Measurements from ENCODE around the gene CRYBG1. TPM values are rescaled to one million over a fixed set of nuclear protein-coding genes. Genes with fewer than 3 reads are reported as not detected.

The CRYBG1 gene
- total and polyA plus RNA-seq, 2 of the 13 experiments (the other 11 are each of a cell fraction or from before 2014, with no cell fraction given) = 10.1 to 21.9 TPM

DNA sequence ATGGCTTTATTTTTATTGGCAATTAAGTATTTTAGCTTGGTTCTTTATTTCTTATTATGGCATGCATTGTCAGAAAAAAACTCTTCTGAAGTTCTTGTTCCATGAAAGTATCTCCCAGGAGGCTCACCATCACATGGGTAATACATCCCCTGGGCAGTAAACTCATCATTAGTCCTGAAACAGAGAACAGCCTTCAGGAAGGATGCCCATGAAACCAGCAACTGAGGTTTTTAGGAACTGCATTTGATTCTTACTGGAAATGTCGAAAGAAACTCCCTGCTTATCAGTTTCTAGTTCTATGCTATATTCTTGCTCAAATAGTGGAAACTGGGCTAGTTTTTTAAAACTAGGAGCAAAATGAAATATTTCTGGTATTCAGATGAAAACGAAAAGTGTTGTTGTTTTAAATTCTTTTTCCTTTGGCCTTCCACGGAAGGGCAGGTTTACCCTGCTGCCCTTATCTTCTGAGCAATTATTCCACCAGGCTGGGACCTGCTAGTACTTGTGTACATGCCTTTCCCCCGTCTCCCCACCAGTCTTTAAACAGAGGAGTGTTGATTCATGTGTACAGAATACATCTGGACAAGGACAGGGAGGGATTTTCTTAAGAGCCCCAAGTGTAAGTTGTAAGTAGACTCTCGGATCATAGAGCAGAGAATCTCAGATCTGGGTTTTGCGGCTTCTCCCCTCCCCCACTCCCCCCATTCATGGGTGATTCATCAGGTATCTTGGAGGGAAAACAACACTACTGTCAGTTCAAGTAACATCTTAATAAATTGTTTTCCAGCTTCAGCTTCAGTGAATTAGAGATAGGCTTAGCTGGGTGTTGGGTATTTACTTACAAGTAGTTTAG, 187.3 kb downstream of the CRYBG1 start (continued):
- TF ChIP-seq, protein P1, sequence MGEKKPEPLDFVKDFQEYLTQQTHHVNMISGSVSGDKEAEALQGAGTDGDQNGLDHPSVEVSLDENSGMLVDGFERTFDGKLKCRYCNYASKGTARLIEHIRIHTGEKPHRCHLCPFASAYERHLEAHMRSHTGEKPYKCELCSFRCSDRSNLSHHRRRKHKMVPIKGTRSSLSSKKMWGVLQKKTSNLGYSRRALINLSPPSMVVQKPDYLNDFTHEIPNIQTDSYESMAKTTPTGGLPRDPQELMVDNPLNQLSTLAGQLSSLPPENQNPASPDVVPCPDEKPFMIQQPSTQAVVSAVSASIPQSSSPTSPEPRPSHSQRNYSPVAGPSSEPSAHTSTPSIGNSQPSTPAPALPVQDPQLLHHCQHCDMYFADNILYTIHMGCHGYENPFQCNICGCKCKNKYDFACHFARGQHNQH (CRISPR knock-in tag; IDR thresholded peaks at IDR 0.05) = 0 out of 2 replicates have a peak, but pooled peaks have one; percentile 24
- TF ChIP-seq DPF2 (CRISPR knock-in tag; IDR thresholded peaks at IDR 0.05; ENCODE audit: borderline replicate concordance, low read depth) = 0 out of 2 replicates have a peak, but pooled peaks have one; percentile 28
- peak; percentile 34; the same call in 1 of the 2 replicates for TF ChIP-seq GATA4 (IDR thresholded peaks at IDR 0.05; ENCODE audit: borderline replicate concordance, low read depth)
- TF ChIP-seq FOXJ3 (CRISPR knock-in tag; IDR thresholded peaks at IDR 0.05; ENCODE audit: borderline replicate concordance) = peak; percentile 72; the same call in 1 of the 2 replicates
- peak; percentile 87 for TF ChIP-seq FOXP4 (CRISPR knock-in tag; IDR thresholded peaks at IDR 0.05)
- TF ChIP-seq SOX13 (IDR thresholded peaks at IDR 0.05) = no peak
- TF ChIP-seq SOX13 (CRISPR knock-in tag; conservative IDR thresholded peaks at IDR 0.05 in 1 of 2, IDR thresholded peaks at IDR 0.05 in 1 of 2) = peak in 1 of 2 experiments; percentile 80; a peak in 2 of 4 replicates
- no peak for TF ChIP-seq EZH2 (conservative IDR thresholded peaks at IDR 0.05; ENCODE audit: low read depth, low read length)
- TF ChIP-seq SALL1 (CRISPR knock-in tag; IDR thresholded peaks at IDR 0.05) = peak; percentile 22; the same call in 1 of the 2 replicates
- TF ChIP-seq NR2F6 (IDR thresholded peaks at IDR 0.05) = no peak; the same call in 1 of the 2 replicates
- peak; percentile 35; the same call in 1 of the 2 replicates for TF ChIP-seq NR2F6 (CRISPR knock-in tag; IDR thresholded peaks at IDR 0.05)
- 0 out of 2 replicates have a peak, but pooled peaks have one; percentile 58 for TF ChIP-seq HDAC2 (CRISPR knock-in tag; IDR thresholded peaks at IDR 0.05)
- no peak for TF ChIP-seq SOX6 (IDR thresholded peaks at IDR 0.05)
- peak; percentile 80 for TF ChIP-seq SOX6 (CRISPR knock-in tag; IDR thresholded peaks at IDR 0.05)
- TF ChIP-seq FOXO1 (CRISPR knock-in tag; IDR thresholded peaks at IDR 0.05) = peak; percentile 64; the same call in 1 of the 2 replicates
- TF ChIP-seq, protein P2, sequence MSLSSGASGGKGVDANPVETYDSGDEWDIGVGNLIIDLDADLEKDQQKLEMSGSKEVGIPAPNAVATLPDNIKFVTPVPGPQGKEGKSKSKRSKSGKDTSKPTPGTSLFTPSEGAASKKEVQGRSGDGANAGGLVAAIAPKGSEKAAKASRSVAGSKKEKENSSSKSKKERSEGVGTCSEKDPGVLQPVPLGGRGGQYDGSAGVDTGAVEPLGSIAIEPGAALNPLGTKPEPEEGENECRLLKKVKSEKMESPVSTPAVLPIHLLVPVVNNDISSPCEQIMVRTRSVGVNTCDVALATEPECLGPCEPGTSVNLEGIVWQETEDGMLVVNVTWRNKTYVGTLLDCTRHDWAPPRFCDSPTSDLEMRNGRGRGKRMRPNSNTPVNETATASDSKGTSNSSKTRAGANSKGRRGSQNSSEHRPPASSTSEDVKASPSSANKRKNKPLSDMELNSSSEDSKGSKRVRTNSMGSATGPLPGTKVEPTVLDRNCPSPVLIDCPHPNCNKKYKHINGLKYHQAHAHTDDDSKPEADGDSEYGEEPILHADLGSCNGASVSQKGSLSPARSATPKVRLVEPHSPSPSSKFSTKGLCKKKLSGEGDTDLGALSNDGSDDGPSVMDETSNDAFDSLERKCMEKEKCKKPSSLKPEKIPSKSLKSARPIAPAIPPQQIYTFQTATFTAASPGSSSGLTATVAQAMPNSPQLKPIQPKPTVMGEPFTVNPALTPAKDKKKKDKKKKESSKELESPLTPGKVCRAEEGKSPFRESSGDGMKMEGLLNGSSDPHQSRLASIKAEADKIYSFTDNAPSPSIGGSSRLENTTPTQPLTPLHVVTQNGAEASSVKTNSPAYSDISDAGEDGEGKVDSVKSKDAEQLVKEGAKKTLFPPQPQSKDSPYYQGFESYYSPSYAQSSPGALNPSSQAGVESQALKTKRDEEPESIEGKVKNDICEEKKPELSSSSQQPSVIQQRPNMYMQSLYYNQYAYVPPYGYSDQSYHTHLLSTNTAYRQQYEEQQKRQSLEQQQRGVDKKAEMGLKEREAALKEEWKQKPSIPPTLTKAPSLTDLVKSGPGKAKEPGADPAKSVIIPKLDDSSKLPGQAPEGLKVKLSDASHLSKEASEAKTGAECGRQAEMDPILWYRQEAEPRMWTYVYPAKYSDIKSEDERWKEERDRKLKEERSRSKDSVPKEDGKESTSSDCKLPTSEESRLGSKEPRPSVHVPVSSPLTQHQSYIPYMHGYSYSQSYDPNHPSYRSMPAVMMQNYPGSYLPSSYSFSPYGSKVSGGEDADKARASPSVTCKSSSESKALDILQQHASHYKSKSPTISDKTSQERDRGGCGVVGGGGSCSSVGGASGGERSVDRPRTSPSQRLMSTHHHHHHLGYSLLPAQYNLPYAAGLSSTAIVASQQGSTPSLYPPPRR (CRISPR knock-in tag; IDR thresholded peaks at IDR 0.05; ENCODE audit: borderline replicate concordance) = 0 out of 2 replicates have a peak, but pooled peaks have one; percentile 24
- TF ChIP-seq FOXA1 (IDR thresholded peaks at IDR 0.05) = no peak
- peak; percentile 85 for TF ChIP-seq FOXA1 (CRISPR knock-in tag; IDR thresholded peaks at IDR 0.05)
